ENCODE results near the gene CHPT1.

GRCh38 chr12:101691503-101692096 lies 5.8 kb upstream of the CHPT1 start:
- TF ChIP-seq, protein P1, sequence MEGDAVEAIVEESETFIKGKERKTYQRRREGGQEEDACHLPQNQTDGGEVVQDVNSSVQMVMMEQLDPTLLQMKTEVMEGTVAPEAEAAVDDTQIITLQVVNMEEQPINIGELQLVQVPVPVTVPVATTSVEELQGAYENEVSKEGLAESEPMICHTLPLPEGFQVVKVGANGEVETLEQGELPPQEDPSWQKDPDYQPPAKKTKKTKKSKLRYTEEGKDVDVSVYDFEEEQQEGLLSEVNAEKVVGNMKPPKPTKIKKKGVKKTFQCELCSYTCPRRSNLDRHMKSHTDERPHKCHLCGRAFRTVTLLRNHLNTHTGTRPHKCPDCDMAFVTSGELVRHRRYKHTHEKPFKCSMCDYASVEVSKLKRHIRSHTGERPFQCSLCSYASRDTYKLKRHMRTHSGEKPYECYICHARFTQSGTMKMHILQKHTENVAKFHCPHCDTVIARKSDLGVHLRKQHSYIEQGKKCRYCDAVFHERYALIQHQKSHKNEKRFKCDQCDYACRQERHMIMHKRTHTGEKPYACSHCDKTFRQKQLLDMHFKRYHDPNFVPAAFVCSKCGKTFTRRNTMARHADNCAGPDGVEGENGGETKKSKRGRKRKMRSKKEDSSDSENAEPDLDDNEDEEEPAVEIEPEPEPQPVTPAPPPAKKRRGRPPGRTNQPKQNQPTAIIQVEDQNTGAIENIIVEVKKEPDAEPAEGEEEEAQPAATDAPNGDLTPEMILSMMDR (IDR thresholded peaks at IDR 0.05), result no peak
- no peak for TF ChIP-seq EZH2 (IDR thresholded peaks at IDR 0.05)
